HCT116 (cell line): Measurements from ENCODE around the gene RIN3. TPM values are rescaled to one million over a fixed set of nuclear protein-coding genes. Genes with fewer than 3 reads are reported as not detected.

Source experiments
- ATAC-seq: fragments of 200-7000 bp; cut with Tn5 transposase; 2 replicates; pipeline ENCODE4 v1.9.1; 2020; ENCODE audit warnings: mild to moderate bottlenecking, moderate library complexity
- BruUV-seq: library from RNA; stranded (reverse); fragments of 400-500 nt; replicated peaks from 2 replicates; lab custom pipeline; 2021; lab: Mats Ljungman, UMichigan
- CTCF ChIA-PET: fragments of 300-600 bp; sonication (Branson Sonifier 250); formaldehyde crosslinking; loops from one replicate; lab custom pipeline; 2021; ENCODE audit warnings: antibody characterized with exemption; lab: Charles Lee
- POLR2A ChIA-PET: fragments of 300-600, 350-600 bp; sonication (Branson Sonifier 250); formaldehyde crosslinking; loops from one replicate; lab custom pipeline; 2021; ENCODE audit warnings: antibody characterized with exemption; lab: Charles Lee
- RAD21 ChIA-PET, 2 experiments: fragments of 300-600 bp; sonication (Branson Sonifier 250); formaldehyde crosslinking; loops; one replicate each; lab custom pipeline; 2023; ENCODE audit warnings: low total read pairs in 2 of 2; ENCODE audit not compliant: uncharacterized antibody in 2 of 2, unreplicated experiment in 2 of 2, low non-redundant PET in 1 of 2; lab: Charles Lee
- DNase-seq: peaks from one replicate; pipeline ENCODE4 v3.0.0-alpha.2; 2010; ENCODE audit warnings: low read depth, low spot score
- H2AFZ ChIP-seq: fragments of 200-600 bp; shearing (Covaris generic), sonication (generic); 2 replicates; pipeline ENCODE4 v1.6.1; 2017; ENCODE audit warnings: low read depth, mixed run types, mixed read lengths, antibody characterized with exemption, low read length; ENCODE audit not compliant: poor library complexity, severe bottlenecking
- H3K27ac ChIP-seq: 2 replicates; pipeline ENCODE4 v1.5.1; 2012; ENCODE audit warnings: low read depth, low read length
- H3K27me3 ChIP-seq: fragments of 200-600 bp; sonication (generic); 2 replicates; pipeline ENCODE4 v1.6.1; 2016; ENCODE audit warnings: mixed run types, low read length, mixed read lengths; ENCODE audit not compliant: insufficient read depth
- H3K36me3 ChIP-seq, 2 experiments: fragments of 200-500 bp in 1 of 2; fragments of 200-600 bp in 1 of 2; sonication (Bioruptor generic) in 1 of 2; sonication (generic) in 1 of 2; 2 replicates each; pipeline versions ENCODE4 v1.5.1 to v1.6.1; 2014 to 2016; ENCODE audit warnings: low read length in 2 of 2, inconsistent platforms in 1 of 2, mixed read lengths in 1 of 2, mixed run types in 1 of 2; ENCODE audit not compliant: insufficient read depth in 2 of 2, control insufficient read depth in 1 of 2
- H3K4me1 ChIP-seq, 2 experiments: fragments of 200-600 bp in 1 of 2; sonication (generic) in 1 of 2; 2 replicates each; pipeline versions ENCODE4 v1.5.1 to v1.6.1; 2012 to 2017; ENCODE audit warnings: low read length in 2 of 2, inconsistent platforms in 1 of 2, mild to moderate bottlenecking in 1 of 2, mixed read lengths in 1 of 2, mixed run types in 1 of 2, moderate library complexity in 1 of 2; ENCODE audit not compliant: insufficient read depth in 2 of 2, control insufficient read depth in 1 of 2
- H3K4me2 ChIP-seq: fragments of 200-600 bp; sonication (generic); 2 replicates; pipeline ENCODE4 v1.6.1; 2017; ENCODE audit warnings: mixed run types, low read length, mixed read lengths
- H3K4me3 ChIP-seq, 2 experiments: fragments of 200-600 bp in 1 of 2; sonication (generic) in 1 of 2; replicated peaks in 1 of 2; 2 replicates each; pipeline ENCODE4 v1.5.1; 2011 to 2016; ENCODE audit warnings: low read length in 2 of 2, control low read depth in 1 of 2, low read depth in 1 of 2, mild to moderate bottlenecking in 1 of 2, mixed read lengths in 1 of 2, mixed run types in 1 of 2
- H3K79me2 ChIP-seq: fragments of 200-600 bp; sonication (generic); 2 replicates; pipeline ENCODE4 v1.6.1; 2017; ENCODE audit warnings: mild to moderate bottlenecking, mixed run types, low read length, moderate library complexity, mixed read lengths; ENCODE audit not compliant: insufficient read depth
- H3K9ac ChIP-seq: fragments of 200-600 bp; sonication (generic); 2 replicates; pipeline ENCODE4 v1.6.1; 2016; ENCODE audit warnings: low read length, mixed read lengths
- H3K9me2 ChIP-seq: fragments of 200-600 bp; sonication (generic), shearing (Covaris generic); 2 replicates; pipeline ENCODE4 v1.6.1; 2017; ENCODE audit warnings: mixed run types, mild to moderate bottlenecking, moderate library complexity; ENCODE audit not compliant: insufficient read depth
- H3K9me3 ChIP-seq, 2 experiments: fragments of 200-500 bp in 1 of 2; fragments of 200-600 bp in 1 of 2; sonication (Bioruptor generic) in 1 of 2; sonication (generic) in 1 of 2; 2 replicates each; pipeline ENCODE4 v1.6.1; 2014 to 2017; ENCODE audit warnings: low read length in 2 of 2, mixed read lengths in 2 of 2, inconsistent platforms in 1 of 2, low read depth in 1 of 2, mild to moderate bottlenecking in 1 of 2, mixed run types in 1 of 2, moderate library complexity in 1 of 2; ENCODE audit not compliant: control insufficient read depth in 1 of 2, insufficient read depth in 1 of 2
- H4K20me1 ChIP-seq: fragments of 200-600 bp; sonication (generic), shearing (Covaris generic); 2 replicates; pipeline ENCODE4 v1.6.1; 2017; ENCODE audit warnings: mixed run types, mild to moderate bottlenecking, moderate library complexity; ENCODE audit not compliant: insufficient read depth
- CBX3 ChIP-seq: IDR thresholded peaks from 2 replicates; pipeline ENCODE4 v1.6.1; 2012; ENCODE audit warnings: low read depth
- CEBPB ChIP-seq: IDR thresholded peaks from 2 replicates; pipeline ENCODE4 v1.6.1; 2012; ENCODE audit warnings: low read depth
- EGR1 ChIP-seq: IDR thresholded peaks from 2 replicates; pipeline ENCODE4 v1.6.1; 2012; ENCODE audit warnings: low read depth
- ELF1 ChIP-seq: IDR thresholded peaks from 2 replicates; pipeline ENCODE4 v1.6.1; 2012; ENCODE audit warnings: low read depth, borderline replicate concordance
- EZH2 ChIP-seq: fragments of 200-600 bp; sonication (generic); IDR thresholded peaks from 2 replicates; pipeline ENCODE4 v1.6.1; 2017; ENCODE audit warnings: antibody characterized with exemption, mixed run types
- EZH2phosphoT487 ChIP-seq: fragments of 200-600 bp; IDR thresholded peaks from 2 replicates; pipeline ENCODE4 v1.6.1; 2018; ENCODE audit warnings: antibody characterized with exemption, borderline replicate concordance
- JUND ChIP-seq: IDR thresholded peaks from 2 replicates; pipeline ENCODE4 v1.6.1; 2012
- MAX ChIP-seq: IDR thresholded peaks from 2 replicates; pipeline ENCODE4 v1.6.1; 2012
- POLR2A ChIP-seq: IDR thresholded peaks from 2 replicates; pipeline ENCODE4 v1.7.0; 2011; ENCODE audit warnings: borderline replicate concordance; ENCODE audit not compliant: insufficient read depth, insufficient read length; ENCODE audit errors: extremely low read depth
- POLR2AphosphoS5 ChIP-seq: IDR thresholded peaks from 2 replicates; pipeline ENCODE4 v1.6.1; 2011; ENCODE audit warnings: mild to moderate bottlenecking, low read depth, low read length, moderate library complexity
- RAD21 ChIP-seq: IDR thresholded peaks from 2 replicates; pipeline ENCODE4 v1.6.1; 2012; ENCODE audit warnings: low read depth, mild to moderate bottlenecking
- SIN3A ChIP-seq: IDR thresholded peaks from 2 replicates; pipeline ENCODE4 v1.6.1; 2012; ENCODE audit warnings: low read depth
- SP1 ChIP-seq: IDR thresholded peaks from 2 replicates; pipeline ENCODE4 v1.6.1; 2012; ENCODE audit warnings: low read depth
- SRF ChIP-seq: IDR thresholded peaks from 2 replicates; pipeline ENCODE4 v1.6.1; 2012; ENCODE audit warnings: low read depth
- TCF7L2 ChIP-seq: IDR thresholded peaks from 2 replicates; pipeline ENCODE4 v1.7.0; 2011; ENCODE audit warnings: borderline replicate concordance, inconsistent platforms; ENCODE audit not compliant: insufficient read depth, insufficient read length; ENCODE audit errors: extremely low read depth
- YY1 ChIP-seq: IDR thresholded peaks from 2 replicates; pipeline ENCODE4 v1.6.1; 2011; ENCODE audit warnings: low read length, low read depth, moderate library complexity, mild to moderate bottlenecking; ENCODE audit not compliant: insufficient replicate concordance; ENCODE audit errors: extremely low read depth
- ZFX ChIP-seq: fragments of 450-650 bp; IDR thresholded peaks from 2 replicates; pipeline ENCODE4 v1.6.1; 2017
- ZNF274 ChIP-seq: fragments of 200-500 bp; sonication (Bioruptor generic); IDR thresholded peaks from 2 replicates; pipeline ENCODE4 v1.6.1; 2014; ENCODE audit warnings: mild to moderate bottlenecking, low read depth, low read length, inconsistent platforms
- intact Hi-C: fragments of 100-400 bp; cut with micrococcal nuclease; formaldehyde crosslinking; loops from 2 replicates; pipeline ENCODE4 v1.10.0; 2022
- total RNA-seq: library from RNA; stranded (reverse); gene quantifications from one replicate; pipeline ENCODE4 v1.2.1, GENCODE V29; 2021; ENCODE audit not compliant: unreplicated experiment
- TF ChIP-seq, protein P1 (sequence below), 3 experiments: fragments of 200-600 bp in 1 of 3; sonication (generic) in 1 of 3; IDR thresholded peaks in 2 of 3; conservative IDR thresholded peaks in 1 of 3; 2 replicates each; pipeline ENCODE4 v1.5.1; 2012 to 2017; ENCODE audit warnings: low read depth in 2 of 3, low read length in 2 of 3, antibody characterized with exemption in 1 of 3, borderline replicate concordance in 1 of 3, control low read depth in 1 of 3, mild to moderate bottlenecking in 1 of 3, mixed read lengths in 1 of 3, mixed run types in 1 of 3, moderate library complexity in 1 of 3; ENCODE audit not compliant: insufficient read depth in 1 of 3
- TF ChIP-seq, protein P2 (sequence below): IDR thresholded peaks from 2 replicates; pipeline ENCODE4 v1.6.1; 2012

The RIN3 gene
- total RNA-seq, 1 experiment from 2014 or later: 22.2 TPM

DNA sequence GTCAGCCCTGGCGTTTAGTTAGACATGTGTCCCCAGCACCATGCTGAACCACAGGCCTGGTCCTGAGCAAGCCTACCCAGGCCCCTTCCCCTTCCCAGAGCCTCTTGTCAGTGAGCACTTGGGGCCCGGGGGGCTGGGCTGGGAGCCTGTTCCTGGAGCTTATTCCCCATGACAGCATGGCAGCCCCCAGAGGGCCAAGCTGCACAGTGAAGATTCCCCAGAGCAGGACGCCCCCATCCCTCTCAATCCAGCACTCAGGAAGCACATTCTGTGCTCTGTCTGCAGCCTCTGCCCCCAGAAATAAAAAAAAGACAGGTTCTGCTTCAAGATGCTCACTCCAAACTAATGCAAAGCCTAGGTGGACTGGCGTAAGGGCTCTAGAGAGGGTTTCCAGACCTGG lies 117.5 kb downstream of the RIN3 start (continued):
- TF ChIP-seq EZH2 (no peak), POLR2A (no peak), SRF (no peak)
- TF ChIP-seq, protein P1, sequence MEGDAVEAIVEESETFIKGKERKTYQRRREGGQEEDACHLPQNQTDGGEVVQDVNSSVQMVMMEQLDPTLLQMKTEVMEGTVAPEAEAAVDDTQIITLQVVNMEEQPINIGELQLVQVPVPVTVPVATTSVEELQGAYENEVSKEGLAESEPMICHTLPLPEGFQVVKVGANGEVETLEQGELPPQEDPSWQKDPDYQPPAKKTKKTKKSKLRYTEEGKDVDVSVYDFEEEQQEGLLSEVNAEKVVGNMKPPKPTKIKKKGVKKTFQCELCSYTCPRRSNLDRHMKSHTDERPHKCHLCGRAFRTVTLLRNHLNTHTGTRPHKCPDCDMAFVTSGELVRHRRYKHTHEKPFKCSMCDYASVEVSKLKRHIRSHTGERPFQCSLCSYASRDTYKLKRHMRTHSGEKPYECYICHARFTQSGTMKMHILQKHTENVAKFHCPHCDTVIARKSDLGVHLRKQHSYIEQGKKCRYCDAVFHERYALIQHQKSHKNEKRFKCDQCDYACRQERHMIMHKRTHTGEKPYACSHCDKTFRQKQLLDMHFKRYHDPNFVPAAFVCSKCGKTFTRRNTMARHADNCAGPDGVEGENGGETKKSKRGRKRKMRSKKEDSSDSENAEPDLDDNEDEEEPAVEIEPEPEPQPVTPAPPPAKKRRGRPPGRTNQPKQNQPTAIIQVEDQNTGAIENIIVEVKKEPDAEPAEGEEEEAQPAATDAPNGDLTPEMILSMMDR (IDR thresholded peaks at IDR 0.05 in 2 of 3, conservative IDR thresholded peaks at IDR 0.05 in 1 of 3; ENCODE audit: borderline replicate concordance in 1 of 3, insufficient read depth in 1 of 3, low read depth in 2 of 3, low read length in 2 of 3): no peak
- TF ChIP-seq, all 23 proteins: peak for 0

GRCh38 chr14:92632546-92633273 lies 119.1 kb downstream of the RIN3 start:
- BruUV-seq: no TSS peak
- no peak for ATAC-seq

More at GRCh38 chr14:92632546-92633273, 119.1 kb downstream of the RIN3 start:
- Histone ChIP-seq H3K4me1 (peaks cover 0 to 25% of the 10 kb centered on the region in 2 experiments; a peak in 3 of 4 replicates), H3K9me2 (no peaks in the 10 kb centered on the region), H3K27me3 (no peaks in the 10 kb centered on the region), H3K27ac (no peak overlapping the region), H3K4me2 (no peak overlapping the region), H3K9ac (no peak overlapping the region), H3K79me2 (no peaks in the 10 kb centered on the region), H2AFZ (no peak overlapping the region), H3K9me3 (peaks cover 2 to 4% of the 10 kb centered on the region in 2 experiments; a peak in 2 of 4 replicates), H4K20me1 (no peaks in the 10 kb centered on the region), H3K4me3 (no peak overlapping the region), H3K36me3 (no peaks in the 10 kb centered on the region; a peak in 1 of 4 replicates)
- ChIA-PET POLR2A (no interaction called here), RAD21 (no interaction called here), CTCF (no interaction called here)
- DNase-seq: no peak
- intact Hi-C loops: no loop called here
- TF ChIP-seq SP1 (no peak), SIN3A (no peak), RAD21 (no peak), ZNF274 (no peak), YY1 (no peak), SRF (no peak), ELF1 (no peak), CBX3 (no peak), JUND (no peak), ZFX (no peak), EZH2phosphoT487 (no peak), POLR2A (no peak), CEBPB (no peak), TCF7L2 (no peak), MAX (no peak), EGR1 (no peak), POLR2AphosphoS5 (no peak)
- TF ChIP-seq, protein P1 (IDR thresholded peaks at IDR 0.05 in 2 of 3, conservative IDR thresholded peaks at IDR 0.05 in 1 of 3; ENCODE audit: borderline replicate concordance in 1 of 3, insufficient read depth in 1 of 3, low read depth in 2 of 3, low read length in 2 of 3): no peak
- TF ChIP-seq, protein P2, sequence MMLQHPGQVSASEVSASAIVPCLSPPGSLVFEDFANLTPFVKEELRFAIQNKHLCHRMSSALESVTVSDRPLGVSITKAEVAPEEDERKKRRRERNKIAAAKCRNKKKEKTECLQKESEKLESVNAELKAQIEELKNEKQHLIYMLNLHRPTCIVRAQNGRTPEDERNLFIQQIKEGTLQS: no peak
